Left kidney (tissue), 2 donors: ENCODE measurements around the gene HDHD3. TPM values are rescaled to one million over a fixed set of nuclear protein-coding genes. Genes with fewer than 3 reads are reported as not detected.
"Not testable (repeated sequence)": the region's sequence is repeated elsewhere in the genome, so short reads cannot be mapped to it uniquely, and the experiment has no call there.

ENCODE experiments used
- DNase-seq: peaks from one replicate; pipeline ENCODE4 v3.0.0-alpha.2; 2013
- polyA plus RNA-seq: library from polyadenylated mRNA; unstranded; fragments of 120-200 nt; gene quantifications from one replicate; pipeline ENCODE4 v1.2.1, GENCODE V29; 2013; ENCODE audit not compliant: insufficient read length

The HDHD3 gene
- polyA plus RNA-seq, 1 donor, result 39.7 TPM

- no peak for DNase-seq
Measured at GRCh38 chr9:113368348-113368981, 8.3 kb downstream of the HDHD3 start.

GRCh38 chr9:113365652-113366051, 11.1 kb downstream of the HDHD3 start:
- DNase-seq, result not testable (repeated sequence)

GRCh38 chr9:113364951-113365350, 11.8 kb downstream of the HDHD3 start:
- DNase-seq, result no peak

- DNase-seq, result no peak
Measured at GRCh38 chr9:113363336-113363735, 13.4 kb downstream of the HDHD3 start.

DNA sequence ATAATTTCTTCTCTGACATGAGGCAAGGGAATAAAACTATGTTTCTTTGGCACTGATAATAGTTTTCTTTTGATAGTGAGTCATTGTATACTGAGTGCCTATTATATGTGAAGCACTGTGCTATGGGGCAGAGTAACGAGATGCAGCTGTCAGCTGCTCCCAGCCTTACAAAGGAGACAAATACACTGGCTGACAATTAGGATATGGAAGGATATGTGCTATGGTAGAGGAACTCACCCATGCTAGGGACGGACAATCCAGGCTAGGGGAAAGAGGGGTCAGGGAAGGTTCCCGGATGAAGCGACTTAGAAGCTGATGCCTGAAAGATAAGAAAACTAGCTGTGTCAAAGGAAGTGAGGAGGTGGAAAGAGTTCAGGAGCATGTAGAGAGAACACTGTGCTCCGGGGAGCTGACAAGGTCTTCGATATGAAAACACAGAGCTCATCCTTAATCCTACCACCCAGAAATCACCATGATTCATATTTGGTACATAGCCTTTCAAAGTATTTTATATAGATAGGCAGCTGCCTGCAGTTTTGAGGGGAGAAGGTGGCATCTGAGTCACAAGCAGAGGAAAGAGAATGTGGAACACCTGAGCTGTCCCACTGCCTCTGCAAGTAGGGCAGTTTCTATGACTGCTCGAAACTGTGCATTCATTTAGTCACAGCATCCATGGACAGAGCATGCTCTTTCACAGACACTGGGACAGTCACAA, 15.3 kb downstream of the HDHD3 start:
- no peak for DNase-seq

- no peak for DNase-seq
Measured at GRCh38 chr9:113360242-113360842, 16.4 kb downstream of the HDHD3 start.

DNA sequence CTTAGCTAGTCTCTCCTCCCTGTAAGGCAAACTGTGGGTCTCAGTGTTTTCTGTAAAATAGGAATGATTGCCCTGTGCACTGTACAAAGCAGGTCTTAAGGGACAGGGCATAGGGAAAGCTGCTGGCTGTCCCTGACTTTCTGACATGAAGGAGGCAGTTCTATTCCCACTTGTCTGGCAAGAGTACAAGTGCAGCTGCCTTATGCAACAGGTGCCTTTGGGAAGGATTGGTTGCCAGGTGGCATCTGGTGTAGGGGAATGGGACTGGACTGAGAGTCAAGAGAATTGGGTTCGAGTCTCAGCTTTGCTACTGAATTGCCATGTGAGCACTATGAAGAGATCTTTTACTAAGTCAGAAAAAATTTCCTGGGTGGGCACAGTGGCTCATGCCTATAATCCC, 17.4 kb downstream of the HDHD3 start:
- no peak for DNase-seq

- no peak for DNase-seq
Measured at GRCh38 chr9:113356686-113357292, 20.0 kb downstream of the HDHD3 start.

- no peak for DNase-seq
Measured at GRCh38 chr9:113355040-113355596, 21.7 kb downstream of the HDHD3 start.

DNA sequence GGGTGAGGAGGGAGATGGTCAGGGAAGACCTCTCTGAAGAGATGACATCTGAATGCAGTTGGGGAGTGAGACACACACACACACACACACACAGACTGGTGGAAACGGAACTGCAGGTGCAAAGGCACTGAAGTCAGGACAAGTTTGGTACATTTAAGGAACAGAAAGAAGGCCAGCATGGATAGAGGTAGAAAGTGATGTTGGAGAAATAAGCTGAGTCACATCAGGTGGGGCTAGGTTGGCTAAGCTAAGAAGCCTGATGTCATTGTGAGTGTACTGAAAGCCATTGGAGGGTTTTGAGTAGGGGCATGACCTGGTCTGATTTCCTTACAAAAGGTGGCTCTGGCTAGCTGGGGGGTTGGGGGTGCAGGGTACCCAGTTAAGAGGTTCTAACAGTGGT, 24.4 kb downstream of the HDHD3 start:
- no peak for DNase-seq

GRCh38 chr9:113352006-113352405, 24.8 kb downstream of the HDHD3 start:
- DNase-seq, result no peak

- DNase-seq, result no peak
Measured at GRCh38 chr9:113350937-113351336, 25.8 kb downstream of the HDHD3 start.

DNA sequence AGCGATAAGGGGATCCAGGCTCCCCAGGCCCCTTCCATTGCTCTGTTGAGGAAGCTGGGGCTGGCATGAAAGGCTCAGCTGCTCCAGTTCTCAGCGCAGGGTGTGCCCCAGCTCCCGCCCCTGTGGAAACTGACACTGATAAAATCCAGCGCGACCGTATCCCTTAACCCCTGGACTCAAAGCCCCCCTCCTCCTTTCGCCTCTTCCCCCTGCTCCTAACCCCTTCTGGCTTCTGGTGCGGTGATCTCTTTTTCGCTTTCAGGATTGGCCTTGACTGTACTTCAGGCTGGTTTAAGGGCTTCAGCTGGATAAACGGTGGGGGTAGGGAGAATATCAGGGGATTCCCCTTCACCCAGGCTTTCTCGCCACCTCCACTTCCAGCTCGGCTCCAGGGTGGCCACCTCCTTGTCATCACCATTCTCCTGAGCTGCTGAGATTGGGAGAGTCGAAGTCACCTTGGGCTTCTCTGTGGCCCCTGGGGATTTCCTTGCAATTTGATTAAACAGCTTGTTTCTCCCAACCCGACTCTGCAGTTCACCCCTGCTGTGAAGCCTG, 26.6 kb downstream of the HDHD3 start:
- DNase-seq, result no peak

DNA sequence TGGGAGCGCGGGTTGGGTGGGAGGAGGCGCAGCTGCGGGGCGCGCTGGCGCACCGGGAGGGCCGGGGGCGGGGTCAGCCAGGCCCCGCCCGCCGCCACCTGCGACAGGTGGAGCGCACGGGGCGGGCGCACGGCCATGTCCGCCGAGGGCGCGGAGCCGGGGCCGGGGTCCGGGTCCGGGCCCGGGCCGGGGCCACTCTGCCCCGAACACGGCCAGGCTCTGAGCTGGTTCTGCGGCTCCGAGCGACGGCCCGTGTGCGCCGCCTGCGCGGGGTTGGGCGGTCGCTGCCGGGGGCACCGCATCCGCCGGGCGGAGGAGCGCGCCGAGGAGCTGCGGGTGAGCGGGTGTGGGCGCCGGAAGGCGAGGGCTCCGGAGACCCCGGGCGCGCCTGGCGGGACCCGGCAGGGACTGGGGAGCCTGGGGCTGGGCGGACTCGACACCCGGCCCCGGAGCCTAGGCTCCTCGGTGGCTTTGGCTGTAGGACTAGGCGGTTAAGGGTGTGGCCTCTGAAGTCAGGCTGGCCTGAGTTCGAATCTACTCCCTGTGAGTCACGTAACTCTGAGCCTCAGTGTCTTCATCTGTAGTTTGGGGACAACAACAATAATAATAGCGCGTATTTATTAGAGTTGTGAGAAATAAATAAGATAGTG, 27.2 kb downstream of the HDHD3 start, which contains the start of gene BSPRY:
Gene BSPRY (plus strand): TSS at position 97 of the 650 bp plus-strand sequence. CDS start 39 bp downstream, at position 136.
- no peak for DNase-seq

DNA sequence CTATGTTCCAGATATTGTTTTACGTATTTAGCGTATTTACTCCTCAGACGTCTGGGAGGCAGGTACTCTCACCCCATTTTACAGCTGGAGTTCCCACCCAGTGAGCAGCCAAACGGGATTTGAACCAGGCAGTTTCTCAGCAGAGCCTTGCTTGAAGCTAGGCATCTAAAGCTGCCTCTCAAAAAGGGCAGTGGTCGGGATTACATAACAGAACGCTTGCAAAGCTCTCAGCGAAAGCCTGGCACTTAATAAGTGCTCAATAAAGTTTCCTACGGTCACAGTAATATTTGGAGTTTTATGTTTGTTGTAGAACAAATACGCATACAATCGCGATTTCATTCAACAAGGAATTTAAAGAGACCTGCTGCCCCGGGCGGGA, 27.7 kb downstream of the HDHD3 start:
- DNase-seq, result no peak

GRCh38 chr9:113348437-113348836, 28.3 kb downstream of the HDHD3 start:
- DNase-seq, result no peak

- DNase-seq, result no peak
Measured at GRCh38 chr9:113345671-113346070, 31.1 kb downstream of the HDHD3 start.

- DNase-seq, result no peak
Measured at GRCh38 chr9:113345190-113345589, 31.6 kb downstream of the HDHD3 start.

DNA sequence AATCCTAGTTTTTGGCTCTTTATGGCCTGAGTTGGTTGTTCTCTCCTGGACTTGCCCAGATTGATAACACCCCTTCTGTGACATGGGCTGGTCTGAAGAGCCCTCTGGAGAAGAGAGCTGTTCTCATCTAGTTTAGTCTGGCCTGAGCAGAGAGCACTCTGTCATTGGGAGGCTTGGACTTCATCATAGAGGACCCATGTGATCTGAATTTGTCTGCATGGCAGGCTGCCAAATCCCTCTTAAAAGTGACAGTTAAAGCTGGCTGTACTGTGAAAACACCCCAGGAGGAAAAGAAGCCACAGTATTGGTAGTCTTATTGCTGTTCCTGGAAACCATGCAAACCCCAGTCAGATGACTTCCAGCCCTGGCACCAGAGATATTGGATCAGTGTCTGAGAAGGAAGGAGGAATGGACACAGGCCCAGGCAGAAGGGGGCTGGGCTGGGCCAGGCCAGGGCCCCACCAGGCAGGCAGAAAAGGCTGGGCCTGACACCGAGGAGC, 33.0 kb downstream of the HDHD3 start:
- peak; percentile 74 for DNase-seq

DNA sequence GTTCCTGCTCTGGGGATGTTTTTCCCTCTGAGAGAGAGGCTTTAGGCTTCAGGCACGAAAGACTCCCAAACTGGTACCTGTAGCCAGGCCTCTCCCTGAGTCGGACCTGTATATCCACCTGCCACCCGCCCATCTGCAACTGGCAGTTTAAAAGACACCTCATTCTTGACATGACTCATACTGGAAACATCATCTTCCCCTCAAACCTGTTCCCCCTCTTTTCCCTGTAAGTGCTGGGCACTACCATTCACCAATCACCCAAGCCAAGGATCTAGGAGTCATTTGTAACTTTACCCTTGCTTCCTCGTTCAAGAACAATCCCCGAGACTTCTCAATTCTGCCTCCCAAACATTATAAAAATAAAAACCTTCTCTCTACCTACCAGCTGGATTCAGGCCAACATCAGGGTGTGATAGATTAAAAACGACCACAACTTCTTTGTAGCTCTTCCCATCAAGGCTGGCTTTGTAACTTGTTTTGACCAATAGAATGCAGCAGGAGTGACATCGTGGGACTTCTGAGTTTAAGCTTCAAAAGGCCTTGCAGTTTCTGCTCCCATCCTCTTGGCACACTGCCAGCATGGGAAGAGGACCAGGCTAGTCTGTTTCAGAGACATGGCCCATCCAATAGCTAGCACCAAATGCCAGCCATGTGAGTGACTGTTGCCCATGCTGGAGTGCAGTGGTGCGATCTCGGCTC, 34.9 kb downstream of the HDHD3 start:
- no peak for DNase-seq
